NCI-H1105 (cell line): ENCODE results near the gene DTNA.

Experiments used
- DNase-seq: peaks from one replicate; lab custom pipeline; 2025; lab: John Stamatoyannopoulos, UW

Gene DTNA

GRCh38 chr18:34859496-34859895 lies 149.4 kb downstream of the DTNA start:
- no peak for DNase-seq

- DNase-seq = no peak
These were observed 152.5 kb downstream of the DTNA start for GRCh38 chr18:34862561-34862960.

- DNase-seq = no peak
These were observed 153.6 kb downstream of the DTNA start for GRCh38 chr18:34863702-34864101.

- DNase-seq = no peak
These were observed 154.9 kb downstream of the DTNA start for GRCh38 chr18:34864836-34865497.

GRCh38 chr18:34866310-34866709 lies 156.2 kb downstream of the DTNA start:
- DNase-seq = no peak

GRCh38 chr18:34866739-34867138 lies 156.6 kb downstream of the DTNA start:
- no peak for DNase-seq

GRCh38 chr18:34867520-34867919 lies 157.4 kb downstream of the DTNA start:
- no peak for DNase-seq

GRCh38 chr18:34870555-34871310 lies 160.6 kb downstream of the DTNA start:
- DNase-seq = no peak

GRCh38 chr18:34871435-34871834 lies 161.3 kb downstream of the DTNA start:
- no peak for DNase-seq

- DNase-seq = no peak
These were observed 162.0 kb downstream of the DTNA start for GRCh38 chr18:34872066-34872465.

- DNase-seq = no peak
These were observed 164.0 kb downstream of the DTNA start for GRCh38 chr18:34873986-34874580.

- no peak for DNase-seq
These were observed 165.1 kb downstream of the DTNA start for GRCh38 chr18:34875150-34875549.

GRCh38 chr18:34880403-34880802 lies 170.3 kb downstream of the DTNA start:
- DNase-seq = no peak

GRCh38 chr18:34880882-34881834 lies 171.1 kb downstream of the DTNA start:
- DNase-seq = no peak

- DNase-seq = no peak
These were observed 174.3 kb downstream of the DTNA start for GRCh38 chr18:34884436-34884835.

- DNase-seq = no peak
These were observed 176.1 kb downstream of the DTNA start for GRCh38 chr18:34886177-34886576.

GRCh38 chr18:34887881-34888580 lies 177.9 kb downstream of the DTNA start:
- DNase-seq = no peak

- no peak for DNase-seq
These were observed 180.5 kb downstream of the DTNA start for GRCh38 chr18:34890486-34891085.

GRCh38 chr18:34892379-34892778 lies 182.3 kb downstream of the DTNA start:
- no peak for DNase-seq

- DNase-seq = no peak
These were observed 183.1 kb downstream of the DTNA start for GRCh38 chr18:34893239-34893638.

GRCh38 chr18:34901299-34901698 lies 191.2 kb downstream of the DTNA start:
- no peak for DNase-seq
